Left colon (tissue), 2 donors: Measurements from ENCODE around the gene KLF11. TPM values are rescaled to one million over a fixed set of nuclear protein-coding genes. Genes with fewer than 3 reads are reported as not detected.

Experiments
- ATAC-seq: fragments of 200-7000 bp; cut with Tn5 transposase; one replicate; pipeline ENCODE4 v1.9.1; 2020; ENCODE audit warnings: mild to moderate bottlenecking, moderate library complexity
- DNase-seq, 2 donors: peaks; one replicate each; pipeline ENCODE4 v3.0.0-alpha.2; 2020
- intact Hi-C, 2 donors: fragments of 100-400 bp; cut with DNase I in 1 of 2; cut with micrococcal nuclease in 1 of 2; formaldehyde crosslinking; loops; one replicate each; pipeline versions ENCODE4 v1.11.2 to v1.14.0; 2022; cut with DNase I, micrococcal nuclease
- long read RNA-seq: library from polyadenylated mRNA; unstranded; transcript quantifications from one replicate; pipeline ENCODE4 v2.0.0, GENCODE V29; 2021
- total RNA-seq, 2 donors: library from RNA; stranded (reverse); fragmentation: NEBNext Ultra II Directional; extraction: Animal tissue kit (Norgen Biotek cat#: 25700); gene quantifications; one replicate each; pipeline ENCODE4 v1.2.1, GENCODE V29; 2021
- donor health status: DM: no; HTN: no; CAD: no.
- donor health status: DM: yes; HTN: yes; CAD: no.

Gene KLF11
- total RNA-seq = 10 to 100 TPM in 1 of 2 donors, 1 to 10 TPM in 1; 9.7 to 10.2 TPM
- long read RNA-seq, full-length matches to known transcripts = 5 of 23 reads
- long read RNA-seq, partial matches to known transcripts = 18 of 23 reads
- long read RNA-seq, other reads (novel, unspliced or antisense) = 0 of 23 reads

- peak; percentile 92 to 95 for DNase-seq
- intact Hi-C loops = loop anchor here in 1 of 2 donors (10.0 kb wide), 1 partner anchor 229 kb away; no protein-coding TSS in a partner anchor
- ATAC-seq = peak; percentile 80
Measured at GRCh38 chr2:10043256-10043905, at the start of gene KLF11. TSS of gene KLF11 (plus strand) at chr2:10043550. CDS start at chr2:10043717, 167 bp downstream.

GRCh38 chr2:9994462-9994861 lies 48.9 kb upstream of the KLF11 start:
- intact Hi-C loops = no loop called here
- ATAC-seq (no peak), DNase-seq (no peak)

GRCh38 chr2:9995059-9995458 lies 48.3 kb upstream of the KLF11 start:
- no peak for DNase-seq
- no peak for ATAC-seq
- intact Hi-C loops = no loop called here

GRCh38 chr2:9996321-9996720 lies 47.0 kb upstream of the KLF11 start:
- ATAC-seq (no peak), DNase-seq (no peak)
- intact Hi-C loops = no loop called here

- ATAC-seq (no peak), DNase-seq (no peak)
- intact Hi-C loops = no loop called here
Measured at GRCh38 chr2:9997936-9998335, 45.4 kb upstream of the KLF11 start.

- no peak for ATAC-seq
- intact Hi-C loops = no loop called here
- no peak for DNase-seq
Measured at GRCh38 chr2:9998916-9999654, 44.3 kb upstream of the KLF11 start.

GRCh38 chr2:9999693-10000092 lies 43.7 kb upstream of the KLF11 start:
- DNase-seq = no peak
- intact Hi-C loops = no loop called here

GRCh38 chr2:10000541-10000940 lies 42.8 kb upstream of the KLF11 start:
- intact Hi-C loops = no loop called here
- DNase-seq (no peak), ATAC-seq (no peak)

More at GRCh38 chr2:9999693-10000092, 43.7 kb upstream of the KLF11 start:
- no peak for ATAC-seq

GRCh38 chr2:10001586-10001985 lies 41.8 kb upstream of the KLF11 start:
- no peak for ATAC-seq
- no peak for DNase-seq
- intact Hi-C loops = no loop called here

- intact Hi-C loops = no loop called here
- DNase-seq (no peak), ATAC-seq (no peak)
Measured at GRCh38 chr2:10002109-10002508, 41.2 kb upstream of the KLF11 start.

- ATAC-seq = no peak
- intact Hi-C loops = no loop called here
- no peak for DNase-seq
Measured at GRCh38 chr2:10002681-10003080, 40.7 kb upstream of the KLF11 start.

- intact Hi-C loops = no loop called here
- DNase-seq = no peak
- ATAC-seq = no peak
Measured at GRCh38 chr2:10003206-10004125, 39.9 kb upstream of the KLF11 start.

- intact Hi-C loops = no loop called here
- DNase-seq (no peak), ATAC-seq (no peak)
Measured at GRCh38 chr2:10004401-10004800, 38.9 kb upstream of the KLF11 start.

GRCh38 chr2:10004836-10005235 lies 38.5 kb upstream of the KLF11 start:
- intact Hi-C loops = no loop called here
- DNase-seq (no peak), ATAC-seq (no peak)

- ATAC-seq = no peak
- DNase-seq = no peak
- intact Hi-C loops = no loop called here
Measured at GRCh38 chr2:10005461-10006235, 37.7 kb upstream of the KLF11 start.

GRCh38 chr2:10006236-10007161 lies 36.9 kb upstream of the KLF11 start:
- ATAC-seq (peak; percentile 70), DNase-seq (peak in 1 of 2 donors; percentile 33)
- intact Hi-C loops = no loop called here

GRCh38 chr2:10007435-10007834 lies 35.9 kb upstream of the KLF11 start:
- ATAC-seq (no peak), DNase-seq (peak in 1 of 2 donors; percentile 22)

More at GRCh38 chr2:10007435-10007834, 35.9 kb upstream of the KLF11 start:
- intact Hi-C loops = no loop called here
